Lung microvascular endothelial cell (primary cell): Measurements from ENCODE around the gene DHX32. TPM values are rescaled to one million over a fixed set of nuclear protein-coding genes. Genes with fewer than 3 reads are reported as not detected.
"Not testable (repeated sequence)": the region's sequence is repeated elsewhere in the genome, so short reads cannot be mapped to it uniquely, and the experiment has no call there.

Source experiments
- DNase-seq, 2 donors: peaks; one replicate each; pipeline versions ENCODE4 v3.0.0 to v3.0.0-alpha.2; 2010; ENCODE audit warnings: low read depth in 2 of 2
- total RNA-seq: library from RNA; depleted of rRNA; stranded (reverse); fragments of >200 nt; gene quantifications from 2 replicates; pipeline ENCODE4 v1.2.1, GENCODE V29; 2014

Gene DHX32, protein sequence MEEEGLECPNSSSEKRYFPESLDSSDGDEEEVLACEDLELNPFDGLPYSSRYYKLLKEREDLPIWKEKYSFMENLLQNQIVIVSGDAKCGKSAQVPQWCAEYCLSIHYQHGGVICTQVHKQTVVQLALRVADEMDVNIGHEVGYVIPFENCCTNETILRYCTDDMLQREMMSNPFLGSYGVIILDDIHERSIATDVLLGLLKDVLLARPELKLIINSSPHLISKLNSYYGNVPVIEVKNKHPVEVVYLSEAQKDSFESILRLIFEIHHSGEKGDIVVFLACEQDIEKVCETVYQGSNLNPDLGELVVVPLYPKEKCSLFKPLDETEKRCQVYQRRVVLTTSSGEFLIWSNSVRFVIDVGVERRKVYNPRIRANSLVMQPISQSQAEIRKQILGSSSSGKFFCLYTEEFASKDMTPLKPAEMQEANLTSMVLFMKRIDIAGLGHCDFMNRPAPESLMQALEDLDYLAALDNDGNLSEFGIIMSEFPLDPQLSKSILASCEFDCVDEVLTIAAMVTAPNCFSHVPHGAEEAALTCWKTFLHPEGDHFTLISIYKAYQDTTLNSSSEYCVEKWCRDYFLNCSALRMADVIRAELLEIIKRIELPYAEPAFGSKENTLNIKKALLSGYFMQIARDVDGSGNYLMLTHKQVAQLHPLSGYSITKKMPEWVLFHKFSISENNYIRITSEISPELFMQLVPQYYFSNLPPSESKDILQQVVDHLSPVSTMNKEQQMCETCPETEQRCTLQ
- total RNA-seq = 32.9 and 43.8 TPM in 2 replicates

DNA sequence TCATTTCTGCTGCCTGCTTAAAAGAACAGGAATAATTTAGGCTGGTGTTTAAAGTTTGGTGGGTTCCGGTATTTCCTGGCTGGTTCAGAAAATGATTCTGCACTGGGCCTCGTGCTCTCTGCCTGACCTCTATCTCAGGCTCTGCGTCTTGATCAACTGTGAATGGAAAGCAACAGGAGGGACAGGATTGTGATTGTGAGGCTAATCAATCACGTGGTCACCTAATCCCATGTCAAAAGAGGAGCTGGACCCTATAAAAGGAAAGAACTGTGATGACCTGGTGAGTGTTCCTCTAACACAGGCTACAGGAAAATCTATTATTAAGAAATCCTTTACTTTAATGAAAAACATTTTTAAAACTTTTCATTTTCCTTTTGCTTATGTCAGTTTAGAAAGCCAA, at the start of gene DHX32:
TSS of gene DHX32 (minus strand) at position 101 of the 400 bp plus-strand sequence. CDS start 468 bp downstream, outside the sequence.
- no peak for DNase-seq

DNA sequence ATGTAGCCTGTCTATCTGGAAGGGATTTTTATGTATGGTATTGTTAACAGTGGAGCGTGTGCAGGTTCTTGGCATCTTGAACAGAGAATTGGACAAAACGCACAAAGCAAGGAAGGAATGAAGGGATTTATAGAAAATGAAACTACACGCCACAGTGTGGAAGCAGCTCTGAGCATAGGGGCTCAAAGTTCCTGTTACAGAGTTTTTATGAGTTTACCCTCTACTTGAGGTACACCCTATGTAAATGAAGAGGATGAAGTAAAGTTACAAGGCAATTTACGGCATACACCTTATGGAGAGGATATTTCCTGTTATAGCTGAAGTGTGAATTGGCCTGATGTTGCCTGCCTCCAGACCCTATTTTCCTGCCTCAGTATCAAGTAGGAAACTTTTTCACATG, 48.5 kb upstream of the DHX32 start:
- DNase-seq = no peak

DNA sequence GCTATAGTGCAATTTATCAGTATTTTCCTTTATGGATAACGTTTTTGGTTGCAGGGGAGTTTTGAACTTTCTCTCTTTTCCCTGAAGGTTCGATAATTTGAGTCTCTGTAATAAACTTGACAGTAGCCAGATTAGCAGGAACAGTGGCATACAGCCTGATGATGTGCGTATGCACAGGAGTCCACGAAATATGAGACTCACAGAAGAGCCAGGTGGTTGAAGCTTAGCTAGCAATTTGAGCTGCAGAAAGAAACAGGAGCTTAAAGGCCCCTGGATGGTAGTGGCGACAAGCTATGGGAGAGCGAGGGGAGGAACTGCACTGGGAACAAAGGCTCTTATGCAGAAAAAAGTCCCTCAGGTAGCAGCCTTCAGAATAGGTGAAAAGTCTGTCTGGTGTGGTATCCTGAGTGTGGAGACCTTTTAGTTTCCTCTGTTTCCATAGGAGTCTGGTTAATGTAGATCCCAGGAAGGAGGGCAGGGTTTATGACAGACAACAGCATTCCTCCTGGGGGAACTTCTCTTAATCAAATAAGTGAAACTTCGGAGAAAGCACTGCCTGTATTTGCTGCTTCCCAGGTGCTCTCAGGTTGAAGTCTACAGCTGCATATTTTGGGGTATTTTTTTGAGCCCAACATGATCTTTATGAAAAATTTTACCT, 48.0 kb upstream of the DHX32 start:
- DNase-seq = no peak

DNA sequence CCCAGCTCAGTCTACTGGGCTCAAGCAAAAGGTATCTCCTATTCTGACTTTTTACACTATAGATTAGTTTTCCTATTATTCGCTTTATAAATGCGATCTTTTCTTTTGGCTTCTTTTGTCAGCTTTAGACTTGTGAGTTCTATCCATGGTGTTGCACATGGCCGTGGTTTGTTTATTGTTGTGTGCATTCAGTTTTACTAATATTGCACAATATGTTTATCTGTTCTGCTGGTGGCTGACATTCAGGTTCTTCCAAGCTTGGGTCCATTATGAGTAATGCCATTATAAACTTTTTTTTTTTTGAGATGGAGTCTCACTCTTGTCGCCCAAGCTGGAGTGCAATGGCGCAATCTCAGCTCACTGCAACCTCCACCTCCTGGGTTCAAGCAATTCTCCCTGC, 46.2 kb upstream of the DHX32 start:
- not testable (repeated sequence) for DNase-seq

DNA sequence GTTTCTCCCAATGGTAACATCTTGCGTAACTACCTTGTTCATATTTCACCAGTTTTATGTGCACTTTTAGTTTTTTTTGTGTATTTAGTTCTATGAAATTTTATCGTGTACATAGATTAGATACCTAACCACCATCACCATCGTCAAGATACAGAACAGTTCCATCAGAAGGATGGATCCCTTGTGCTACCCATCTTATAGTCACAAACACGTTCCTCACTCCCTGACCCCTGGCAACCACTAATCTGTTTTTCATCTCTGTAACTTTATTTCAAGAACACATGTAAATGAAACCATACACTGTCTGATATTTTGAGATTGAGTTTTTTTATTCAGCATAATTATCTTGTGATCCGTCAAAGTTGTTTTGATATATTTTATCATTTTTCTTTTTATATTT, 45.2 kb upstream of the DHX32 start:
- no peak for DNase-seq

DNA sequence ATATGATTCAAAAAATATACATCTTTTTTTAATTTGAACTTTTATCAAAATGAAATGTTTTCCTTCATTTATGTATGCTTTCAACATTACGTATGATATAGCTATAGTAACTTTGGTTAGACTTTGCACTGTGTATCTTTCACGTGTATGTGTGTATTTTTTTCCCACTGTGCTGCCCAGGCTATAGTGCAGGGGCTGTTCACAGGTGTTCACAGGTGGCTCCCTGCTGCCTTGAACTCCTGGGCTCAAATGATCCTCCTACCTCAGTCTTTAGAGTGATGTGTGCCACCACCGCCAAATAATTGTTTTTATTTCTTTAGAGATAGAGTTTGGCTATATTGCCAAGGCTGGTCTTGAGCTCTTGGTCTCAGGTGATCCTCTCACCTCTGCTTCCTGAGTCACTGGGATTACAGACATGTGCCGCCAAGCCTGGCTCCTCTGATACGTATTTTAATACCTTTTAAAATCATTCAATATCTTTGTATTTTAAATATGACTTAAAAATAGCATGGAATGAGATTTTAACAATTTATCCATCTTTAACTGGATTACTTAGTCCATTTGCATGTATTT, 44.3 kb upstream of the DHX32 start:
- DNase-seq = no peak

DNA sequence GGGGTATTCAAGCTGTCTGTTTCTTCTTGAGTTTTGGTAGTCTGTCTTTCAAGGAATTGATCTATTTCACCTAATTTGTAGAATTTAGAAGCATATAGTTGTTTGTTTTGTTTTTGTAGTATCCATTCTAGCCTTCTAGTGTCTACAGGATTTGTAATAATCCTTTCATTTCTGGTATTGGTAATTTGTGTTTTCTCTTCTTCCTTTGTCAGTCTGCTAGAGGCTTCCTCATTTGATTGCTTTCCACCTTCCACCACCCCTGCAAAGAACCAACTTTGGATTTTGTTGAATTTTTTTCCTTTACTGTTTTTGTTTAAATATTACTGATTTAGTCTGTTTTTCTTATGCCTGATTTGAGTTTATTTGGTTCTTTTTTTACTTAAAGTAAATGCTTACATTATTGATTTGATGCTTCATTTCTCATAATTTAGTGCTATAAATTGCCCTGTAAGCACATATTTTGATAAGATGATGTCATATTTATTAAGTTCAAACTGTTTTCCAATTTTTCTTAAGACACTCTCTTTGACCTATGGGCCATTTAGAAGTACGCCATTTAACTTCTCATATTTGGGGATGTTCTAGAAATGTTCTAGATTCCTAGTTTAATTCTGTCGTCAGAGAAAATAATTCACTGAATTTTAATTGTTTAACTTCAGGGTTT, 40.7 kb upstream of the DHX32 start:
- not testable (repeated sequence) for DNase-seq

DNA sequence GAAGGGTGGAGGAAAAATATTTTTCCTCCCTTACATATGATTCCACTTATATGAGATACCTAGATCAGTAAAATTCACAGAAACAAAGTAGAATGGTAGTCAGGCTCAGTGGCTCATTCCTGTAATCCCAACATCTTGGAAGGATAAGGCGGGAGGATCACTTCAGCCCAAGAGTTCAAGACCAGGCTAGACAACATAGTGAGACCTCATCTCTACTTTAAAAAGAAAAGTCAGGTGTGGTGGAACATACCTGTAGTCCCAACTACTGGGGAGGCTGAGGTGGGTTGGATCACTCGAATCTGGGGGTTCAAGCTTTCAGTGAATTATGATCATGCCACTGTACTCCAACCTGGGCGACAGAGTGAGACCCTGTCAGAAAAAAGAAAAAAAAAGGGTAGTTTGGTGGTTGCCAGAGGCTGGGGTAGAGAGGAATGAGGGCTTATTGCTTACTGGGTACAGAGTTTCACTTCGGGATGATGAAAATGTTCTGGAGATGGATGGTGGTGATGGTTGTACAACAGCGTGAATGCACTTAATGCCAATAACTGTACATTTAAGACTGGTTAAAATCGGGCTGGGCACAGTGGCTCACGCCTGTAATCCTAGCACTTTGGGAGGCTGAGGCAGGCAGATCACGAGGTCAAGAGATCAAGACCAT, 36.7 kb upstream of the DHX32 start:
- DNase-seq = not testable (repeated sequence)

DNA sequence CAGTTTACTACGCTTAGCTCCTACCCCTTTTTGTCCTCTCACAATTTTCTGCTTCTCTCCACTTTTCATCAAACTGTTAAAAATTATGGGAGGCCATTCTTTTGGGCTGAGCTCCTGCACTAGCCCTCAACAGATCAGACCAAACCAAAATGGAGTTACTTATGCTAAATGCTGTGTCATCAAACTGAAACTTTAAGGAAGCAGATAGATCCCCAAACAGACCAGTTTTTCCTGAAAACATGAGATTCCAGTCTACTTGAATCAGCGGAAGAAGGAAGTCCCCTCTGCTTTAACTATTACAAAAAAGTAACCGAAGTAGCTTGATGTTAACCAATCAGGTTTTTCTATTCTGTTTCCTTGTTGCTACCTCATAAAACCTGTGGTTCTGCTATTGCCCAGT, 35.9 kb upstream of the DHX32 start:
- no peak for DNase-seq

DNA sequence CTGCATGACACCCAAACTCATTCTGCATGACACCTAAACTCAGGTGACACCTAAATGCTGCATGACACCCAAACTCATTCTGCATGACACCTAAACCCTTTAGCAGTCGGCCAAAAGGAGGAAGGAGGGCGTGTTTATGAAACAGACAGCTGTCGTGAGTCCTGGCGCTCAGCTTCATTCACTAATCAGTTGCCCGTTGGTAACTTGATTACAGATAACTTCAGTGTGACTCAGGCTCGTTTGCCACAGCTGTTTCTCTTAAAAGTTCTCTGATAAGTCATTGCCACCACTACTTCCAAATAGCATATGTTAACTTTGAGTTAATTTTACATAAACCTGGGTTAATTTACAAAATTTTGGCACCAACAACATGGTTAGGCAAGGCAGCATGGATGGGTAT, 32.2 kb upstream of the DHX32 start:
- DNase-seq = not testable (repeated sequence)

DNA sequence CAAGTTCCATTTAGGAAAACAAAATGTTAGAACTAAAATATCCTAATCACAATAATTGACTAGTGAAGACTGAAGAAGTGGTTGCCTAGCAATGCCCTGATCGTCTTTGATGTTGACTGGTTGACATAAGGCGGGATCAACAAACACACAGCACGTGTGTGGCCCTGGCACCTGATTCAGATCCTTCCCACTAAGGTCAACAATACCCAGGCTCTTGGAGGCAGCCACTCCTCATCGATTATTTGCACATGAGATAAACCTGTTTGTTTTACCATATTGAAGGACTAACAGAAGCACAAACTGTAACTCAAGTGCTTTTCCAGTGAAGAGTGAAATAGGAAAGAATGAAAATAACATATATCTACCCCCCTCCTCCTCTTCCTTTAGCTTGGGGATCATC, 30.9 kb upstream of the DHX32 start:
- DNase-seq = no peak

DNA sequence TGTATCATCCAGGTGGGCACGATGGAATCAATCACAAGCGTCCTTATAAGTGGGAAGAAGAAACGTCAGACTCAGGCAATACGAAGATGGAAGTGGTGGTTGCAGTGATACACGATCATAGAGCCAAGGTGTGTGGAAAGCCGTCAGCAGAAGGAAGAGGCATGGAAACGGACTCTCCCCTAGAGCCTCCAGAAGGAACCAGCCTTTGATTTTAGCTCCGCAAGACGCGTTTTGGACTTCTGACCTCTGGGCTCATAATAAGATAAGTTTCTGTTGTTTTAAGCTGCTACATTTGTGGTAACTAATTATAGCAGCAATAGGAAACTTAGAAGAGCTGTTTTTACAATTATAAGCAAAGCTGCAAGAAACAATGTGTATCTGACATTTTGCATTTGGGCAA, 30.1 kb upstream of the DHX32 start:
- no peak for DNase-seq

DNA sequence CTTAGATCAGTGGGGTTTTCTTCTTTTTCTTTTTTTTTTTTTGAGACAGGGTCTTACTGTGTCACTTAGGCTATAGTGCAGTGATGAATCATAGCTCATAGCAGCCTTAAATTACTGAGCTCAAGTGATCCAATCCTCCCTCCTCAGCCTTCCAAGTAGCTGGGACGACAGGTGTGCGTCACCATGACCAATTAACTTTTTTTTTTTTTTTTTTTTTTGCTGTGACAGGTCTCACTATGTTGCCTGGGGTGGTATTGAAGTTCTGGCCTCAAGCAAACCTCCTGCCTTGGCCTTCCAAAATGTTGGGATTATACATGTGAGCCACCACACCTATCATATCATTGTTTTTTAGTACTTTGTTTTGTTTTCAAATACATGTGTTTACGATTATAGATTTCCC, 28.4 kb upstream of the DHX32 start:
- DNase-seq = not testable (repeated sequence)

DNA sequence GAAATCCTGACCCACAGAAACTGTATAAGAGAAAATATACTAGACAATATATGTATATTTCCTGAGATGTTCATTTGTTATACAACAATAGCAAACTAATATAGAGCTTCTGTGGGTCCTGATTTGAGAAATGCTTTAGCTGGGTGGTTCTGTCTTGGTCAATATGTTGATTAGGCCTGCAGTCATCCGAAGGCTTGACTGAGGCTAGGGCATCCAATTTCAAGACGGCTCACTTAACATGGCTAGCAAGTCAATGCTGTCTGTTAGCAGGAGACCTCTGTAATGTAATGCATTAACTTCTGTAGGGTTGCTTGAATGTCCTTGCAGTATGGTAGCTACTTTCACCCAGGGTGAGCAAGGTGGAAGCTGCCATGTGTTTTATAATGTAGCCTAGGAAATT, 27.7 kb upstream of the DHX32 start:
- not testable (repeated sequence) for DNase-seq

DNA sequence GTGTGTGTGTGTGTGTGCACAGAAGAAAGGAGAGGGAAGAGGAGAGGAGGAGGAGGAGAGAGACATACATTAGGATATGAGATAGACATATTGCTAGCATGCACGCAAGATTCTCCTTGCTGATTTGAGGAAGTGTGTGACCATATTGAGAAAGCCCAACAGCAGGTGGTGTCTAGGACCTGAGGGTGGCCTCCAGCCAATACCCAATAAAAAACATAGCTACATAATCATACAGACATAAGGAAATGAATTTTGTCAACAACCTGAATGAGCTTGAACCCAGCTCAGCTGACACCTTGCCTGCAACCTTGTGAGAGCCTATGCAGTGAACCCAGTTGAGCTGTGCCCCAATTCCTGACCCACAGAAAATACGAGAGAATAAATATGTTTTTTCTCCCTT, 26.5 kb upstream of the DHX32 start:
- not testable (repeated sequence) for DNase-seq

DNA sequence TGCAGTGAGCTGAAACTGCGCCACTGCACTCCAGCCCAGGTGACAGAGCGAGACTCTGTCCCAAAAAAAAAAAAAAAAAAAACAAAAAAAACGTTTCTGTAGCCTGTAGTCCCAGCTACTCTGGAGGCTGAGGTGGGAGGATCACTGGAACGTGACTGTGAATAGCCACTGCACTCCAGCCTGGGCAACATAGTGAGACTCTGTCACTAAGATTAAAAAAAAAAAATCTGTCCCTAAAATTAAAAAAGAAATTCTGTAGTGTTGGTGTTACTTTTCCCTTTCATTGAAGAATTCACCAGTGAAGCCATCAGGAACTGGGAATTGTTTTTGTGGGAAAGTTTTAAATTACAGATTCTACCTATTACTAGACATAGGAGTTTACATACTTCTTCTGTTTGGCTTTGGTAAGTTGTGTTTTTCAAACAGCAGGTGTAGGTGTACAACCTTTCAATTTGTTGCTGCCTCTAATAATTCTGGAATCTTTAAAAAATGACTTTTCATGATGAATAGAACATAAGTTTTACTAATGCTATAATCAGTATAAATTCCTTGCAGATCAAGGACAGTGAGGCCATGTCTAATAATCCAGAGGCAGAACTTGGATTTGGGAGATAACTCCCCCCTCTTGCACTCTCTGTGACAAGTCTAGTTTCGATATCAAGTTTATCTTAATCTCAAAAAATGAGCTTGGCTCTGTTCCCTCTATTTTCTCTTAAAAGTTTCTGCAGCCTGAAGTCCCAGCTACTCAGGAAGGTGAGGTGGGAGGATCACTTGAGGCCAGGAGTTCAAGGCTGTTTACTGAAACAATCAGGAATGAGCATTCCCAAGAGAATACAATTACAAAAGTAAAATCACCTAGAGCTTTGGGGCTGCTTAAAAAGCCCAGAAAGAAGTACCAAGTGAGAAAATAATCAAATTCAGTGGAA, 24.2 kb upstream of the DHX32 start:
- DNase-seq = not testable (repeated sequence)

DNA sequence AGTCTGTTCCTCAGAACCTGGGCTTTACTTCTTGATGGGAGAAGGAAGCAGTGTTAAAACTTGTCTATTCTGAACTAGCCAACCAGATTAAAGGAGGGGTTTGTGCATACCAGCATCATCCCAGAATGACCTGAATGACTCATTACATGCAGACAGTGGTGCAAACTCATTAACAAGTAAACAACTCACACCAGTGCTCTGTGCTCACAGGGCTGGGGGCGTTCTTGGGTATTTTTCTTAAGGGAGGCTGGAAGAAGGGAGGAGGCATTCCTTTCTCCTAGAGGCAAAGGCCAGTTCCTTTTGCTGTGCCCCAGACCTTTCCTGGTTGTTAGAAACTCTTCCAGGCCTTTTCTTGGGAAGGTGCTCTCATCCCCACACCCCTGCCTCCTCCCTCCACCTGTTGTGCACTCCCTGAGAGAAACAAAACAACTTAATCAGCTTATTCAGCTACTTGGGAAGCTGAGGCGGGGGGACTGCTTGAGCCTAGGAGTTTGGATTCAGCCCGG, 22.1 kb upstream of the DHX32 start:
- not testable (repeated sequence) for DNase-seq

DNA sequence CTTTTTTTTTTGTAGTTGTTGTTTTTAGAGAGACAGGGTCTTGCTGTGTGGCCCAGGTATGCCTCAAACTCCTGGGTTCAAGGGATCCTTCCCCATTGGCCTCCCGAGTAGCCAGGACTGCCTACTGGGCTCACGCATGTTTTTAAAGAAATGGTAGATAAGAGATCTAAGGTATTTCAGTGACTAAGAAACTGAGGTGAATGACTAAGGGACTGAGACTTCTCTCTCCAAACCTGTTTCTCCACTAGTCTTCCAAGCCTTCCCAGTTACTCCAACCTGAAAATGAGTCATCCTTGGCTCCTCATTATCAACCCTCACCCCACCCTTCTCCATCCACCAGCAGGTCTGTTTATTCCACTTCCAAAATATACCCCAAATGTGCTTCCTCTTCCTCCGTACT, 19.9 kb upstream of the DHX32 start:
- not testable (repeated sequence) for DNase-seq

DNA sequence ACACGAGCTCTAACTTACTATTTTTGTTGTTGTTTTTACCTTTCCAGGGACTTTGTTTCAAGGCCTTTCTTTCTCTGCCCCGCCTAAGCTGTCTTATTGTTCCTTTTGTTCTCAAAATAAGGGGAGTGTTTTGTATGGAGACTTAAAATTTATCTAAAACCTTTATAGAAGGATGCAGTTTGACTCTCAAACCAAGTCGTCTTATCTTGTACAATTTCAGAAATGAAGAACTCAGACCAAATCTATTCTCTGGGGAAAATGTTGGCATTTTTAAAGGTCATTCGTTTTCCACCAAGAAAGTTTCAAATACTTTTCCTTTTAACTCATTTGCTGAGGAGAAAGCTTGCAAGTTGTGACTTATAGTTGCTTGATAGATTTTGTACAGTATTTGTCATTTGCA, 16.2 kb upstream of the DHX32 start:
- DNase-seq = not testable (repeated sequence)
